Loucy (cell line): Measurements from ENCODE around the gene FKBP4.

Experiments
- EZH2phosphoT487 ChIP-seq: fragments of 200-600 bp; IDR thresholded peaks from 2 replicates; pipeline ENCODE4 v1.6.1; 2018; ENCODE audit warnings: antibody characterized with exemption, mild to moderate bottlenecking, moderate library complexity, borderline replicate concordance
- TF ChIP-seq, protein P1 (sequence below): fragments of 200-600 bp; sonication (generic); conservative IDR thresholded peaks from 2 replicates; pipeline ENCODE4 v1.5.1; 2014; ENCODE audit warnings: mild to moderate bottlenecking, antibody characterized with exemption, low read length

DNA sequence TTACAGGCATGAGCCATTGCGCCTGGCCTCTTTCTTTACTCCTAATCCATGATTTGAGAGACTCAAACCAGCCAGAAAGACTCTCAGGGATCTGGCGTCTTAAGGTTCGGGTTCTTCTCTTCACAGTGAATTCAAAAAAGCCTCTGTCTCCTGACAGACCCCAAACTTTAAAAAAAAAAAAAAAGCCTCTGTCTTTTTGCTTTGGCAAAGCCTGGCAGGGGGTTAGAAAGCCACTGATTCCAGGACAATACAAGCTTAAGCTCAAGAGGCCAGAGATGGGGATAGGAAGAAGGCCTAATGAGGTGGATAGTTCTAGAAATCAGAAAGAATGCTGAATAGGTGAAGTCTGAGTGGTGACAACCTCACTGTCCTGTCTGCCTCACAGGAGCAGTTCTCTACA is 31.3 kb downstream of the FKBP4 start:
- TF ChIP-seq, protein P1, sequence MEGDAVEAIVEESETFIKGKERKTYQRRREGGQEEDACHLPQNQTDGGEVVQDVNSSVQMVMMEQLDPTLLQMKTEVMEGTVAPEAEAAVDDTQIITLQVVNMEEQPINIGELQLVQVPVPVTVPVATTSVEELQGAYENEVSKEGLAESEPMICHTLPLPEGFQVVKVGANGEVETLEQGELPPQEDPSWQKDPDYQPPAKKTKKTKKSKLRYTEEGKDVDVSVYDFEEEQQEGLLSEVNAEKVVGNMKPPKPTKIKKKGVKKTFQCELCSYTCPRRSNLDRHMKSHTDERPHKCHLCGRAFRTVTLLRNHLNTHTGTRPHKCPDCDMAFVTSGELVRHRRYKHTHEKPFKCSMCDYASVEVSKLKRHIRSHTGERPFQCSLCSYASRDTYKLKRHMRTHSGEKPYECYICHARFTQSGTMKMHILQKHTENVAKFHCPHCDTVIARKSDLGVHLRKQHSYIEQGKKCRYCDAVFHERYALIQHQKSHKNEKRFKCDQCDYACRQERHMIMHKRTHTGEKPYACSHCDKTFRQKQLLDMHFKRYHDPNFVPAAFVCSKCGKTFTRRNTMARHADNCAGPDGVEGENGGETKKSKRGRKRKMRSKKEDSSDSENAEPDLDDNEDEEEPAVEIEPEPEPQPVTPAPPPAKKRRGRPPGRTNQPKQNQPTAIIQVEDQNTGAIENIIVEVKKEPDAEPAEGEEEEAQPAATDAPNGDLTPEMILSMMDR, result no peak
- TF ChIP-seq EZH2phosphoT487, result no peak
